AG04449 (cell line): ENCODE results near the gene DLG1.

Source experiments
- CTCF ChIA-PET: fragments of 350-600 bp; formaldehyde crosslinking; extraction: SDS; loops from one replicate; lab custom pipeline; 2021; ENCODE audit warnings: antibody characterized with exemption; lab: Yijun Ruan, JAX
- POLR2A ChIA-PET: fragments of 400-600, 350-600 bp; formaldehyde crosslinking; extraction: SDS; loops from one replicate; lab custom pipeline; 2020; ENCODE audit warnings: antibody characterized with exemption, inconsistent platforms; lab: Yijun Ruan, JAX
- DNase-seq: peaks from one replicate; pipeline ENCODE4 v3.0.0-alpha.2; 2010; ENCODE audit warnings: low read depth, low spot score
- H3K4me3 ChIP-seq: 2 replicates; pipeline ENCODE4 v1.5.1; 2011; ENCODE audit warnings: low read depth, mild to moderate bottlenecking, control low read depth, low read length
- TF ChIP-seq, protein P1 (sequence below): IDR thresholded peaks from one replicate; pipeline ENCODE4 v1.5.1; 2011; ENCODE audit warnings: mild to moderate bottlenecking, moderate library complexity, low read length, control low read depth, inconsistent platforms; ENCODE audit not compliant: insufficient read depth; ENCODE audit errors: missing control alignments

DLG1 gene

GRCh38 chr3:197309528-197310361 lies 11.3 kb upstream of the DLG1 start:
- no peak overlapping the region for H3K4me3 ChIP-seq
- TF ChIP-seq, protein P1, sequence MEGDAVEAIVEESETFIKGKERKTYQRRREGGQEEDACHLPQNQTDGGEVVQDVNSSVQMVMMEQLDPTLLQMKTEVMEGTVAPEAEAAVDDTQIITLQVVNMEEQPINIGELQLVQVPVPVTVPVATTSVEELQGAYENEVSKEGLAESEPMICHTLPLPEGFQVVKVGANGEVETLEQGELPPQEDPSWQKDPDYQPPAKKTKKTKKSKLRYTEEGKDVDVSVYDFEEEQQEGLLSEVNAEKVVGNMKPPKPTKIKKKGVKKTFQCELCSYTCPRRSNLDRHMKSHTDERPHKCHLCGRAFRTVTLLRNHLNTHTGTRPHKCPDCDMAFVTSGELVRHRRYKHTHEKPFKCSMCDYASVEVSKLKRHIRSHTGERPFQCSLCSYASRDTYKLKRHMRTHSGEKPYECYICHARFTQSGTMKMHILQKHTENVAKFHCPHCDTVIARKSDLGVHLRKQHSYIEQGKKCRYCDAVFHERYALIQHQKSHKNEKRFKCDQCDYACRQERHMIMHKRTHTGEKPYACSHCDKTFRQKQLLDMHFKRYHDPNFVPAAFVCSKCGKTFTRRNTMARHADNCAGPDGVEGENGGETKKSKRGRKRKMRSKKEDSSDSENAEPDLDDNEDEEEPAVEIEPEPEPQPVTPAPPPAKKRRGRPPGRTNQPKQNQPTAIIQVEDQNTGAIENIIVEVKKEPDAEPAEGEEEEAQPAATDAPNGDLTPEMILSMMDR, result no peak
- POLR2A ChIA-PET, result interaction anchor here (1.1 to 2.8 kb wide), 3 partner anchors 12 to 85 kb away, joined by 5 to 15 read pairs (median 9); partner anchors contain the start of gene DLG1
- CTCF ChIA-PET, result interaction anchor here (0.7 to 1.4 kb wide), 2 partner anchors 7 to 200 kb away, joined by 3 to 4 read pairs; no protein-coding TSS in a partner anchor
- peak; percentile 89 for DNase-seq

- ChIA-PET POLR2A (interaction anchor here (1.8 to 2.8 kb wide), 2 partner anchors 11 to 86 kb away, joined by 9 to 15 read pairs; partner anchors contain the start of gene DLG1), CTCF (interaction anchor here (0.9 to 1.4 kb wide), 4 partner anchors 23 to 170 kb away, joined by 3 read pairs; no protein-coding TSS in a partner anchor)
- TF ChIP-seq, protein P1, result no peak
- H3K4me3 ChIP-seq, result no peak overlapping the region
- no peak for DNase-seq
Measured at GRCh38 chr3:197308591-197308990, 10.2 kb upstream of the DLG1 start.

GRCh38 chr3:197306374-197307086 lies 8.1 kb upstream of the DLG1 start:
- DNase-seq, result no peak
- TF ChIP-seq, protein P1, result no peak
- H3K4me3 ChIP-seq, result no peak overlapping the region
- POLR2A ChIA-PET, result interaction anchor here (1.3 kb wide), 1 partner anchor 9 kb away, joined by 3 read pairs; no protein-coding TSS in a partner anchor
- CTCF ChIA-PET, result interaction anchor here (1.5 to 1.7 kb wide), 2 partner anchors 49 to 204 kb away, joined by 4 to 8 read pairs; no protein-coding TSS in a partner anchor

DNA sequence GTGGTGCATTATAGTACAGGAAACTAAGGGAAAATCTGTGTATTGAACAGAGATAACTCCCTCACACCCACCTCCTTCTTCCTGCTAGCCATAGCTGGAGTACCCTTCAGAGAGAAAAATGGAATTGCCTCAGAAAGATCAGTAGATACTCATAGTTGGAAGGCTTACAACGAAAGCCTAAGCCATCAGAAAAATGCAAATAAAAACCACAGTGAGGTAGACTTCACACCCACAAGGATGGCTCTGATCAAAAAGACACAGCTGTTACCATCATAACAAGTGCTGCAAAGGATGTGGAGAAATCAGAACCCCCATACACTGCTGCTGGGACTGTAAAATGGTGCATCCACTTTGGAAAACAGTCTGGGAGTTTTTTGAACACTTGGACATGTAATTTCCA lies 7.4 kb upstream of the DLG1 start:
- no peak for DNase-seq
- CTCF ChIA-PET, result interaction anchor here (1.5 to 1.7 kb wide), 2 partner anchors 49 to 204 kb away, joined by 4 to 8 read pairs; no protein-coding TSS in a partner anchor
- TF ChIP-seq, protein P1, result no peak
- no peak overlapping the region for H3K4me3 ChIP-seq
- POLR2A ChIA-PET, result no interaction called here

DNA sequence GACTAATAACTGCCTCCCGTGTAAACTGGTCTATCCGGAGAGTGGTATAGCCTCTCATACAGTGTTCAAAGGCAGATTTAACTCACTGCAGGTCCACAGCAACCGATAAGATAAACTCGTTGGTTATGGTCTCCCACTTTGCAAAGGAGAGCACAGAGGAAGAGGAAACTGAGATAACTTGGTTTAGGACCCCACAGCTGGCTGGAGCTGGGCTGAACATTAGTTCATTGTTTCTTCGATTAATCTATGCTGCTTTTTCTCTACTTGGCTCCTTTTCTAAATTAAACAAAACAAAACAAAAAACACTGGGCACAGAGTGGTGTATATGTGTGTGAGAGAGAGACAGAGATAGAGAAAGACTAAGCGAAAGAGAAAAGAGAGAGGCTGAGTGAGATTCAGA lies 5.0 kb upstream of the DLG1 start:
- POLR2A ChIA-PET, result interaction anchor here (1.5 kb wide), 1 partner anchor 186 kb away, joined by 3 read pairs; no protein-coding TSS in a partner anchor
- H3K4me3 ChIP-seq, result no peak overlapping the region
- CTCF ChIA-PET, result interaction anchor here (1.0 to 1.1 kb wide), 2 partner anchors 47 to 198 kb away, joined by 3 read pairs; no protein-coding TSS in a partner anchor
- TF ChIP-seq, protein P1, result no peak
- DNase-seq, result no peak
